GM18519 (cell line): Measurements from ENCODE around the gene FBXL15.

Source experiments
- ATAC-seq: cut with Tn5 transposase; IDR thresholded peaks from one replicate; pipeline ENCODE4 v1.9.1; 2021; ENCODE audit warnings: mild to moderate bottlenecking, moderate library complexity; ENCODE audit not compliant: unreplicated experiment, low FRiP score

FBXL15 gene

GRCh38 chr10:102420714-102421506 is at the start of gene FBXL15:
Gene FBXL15, plus strand, starts transcription at chr10:102420836. Its CDS starts 294 bp downstream, at chr10:102421130.
- ATAC-seq: no peak

DNA sequence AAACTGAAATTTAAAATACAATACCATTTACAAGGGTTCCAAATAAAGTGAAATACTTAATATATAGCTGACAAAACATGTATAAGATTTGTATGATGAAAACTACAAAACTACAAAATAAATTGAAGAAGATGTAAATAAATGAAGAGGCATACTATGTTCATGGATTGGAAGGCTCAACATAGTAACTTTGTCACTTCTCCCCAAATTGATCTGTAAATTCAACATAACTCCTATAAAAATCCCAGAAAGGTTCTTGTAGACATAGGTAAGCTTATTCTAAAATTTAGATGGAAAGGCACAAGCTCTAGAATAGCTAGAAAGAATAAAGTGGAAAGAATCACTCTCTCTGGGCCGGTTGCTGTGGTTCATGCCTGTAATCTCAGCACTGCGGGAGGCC is 49.3 kb upstream of the FBXL15 start:
- ATAC-seq: no peak

DNA sequence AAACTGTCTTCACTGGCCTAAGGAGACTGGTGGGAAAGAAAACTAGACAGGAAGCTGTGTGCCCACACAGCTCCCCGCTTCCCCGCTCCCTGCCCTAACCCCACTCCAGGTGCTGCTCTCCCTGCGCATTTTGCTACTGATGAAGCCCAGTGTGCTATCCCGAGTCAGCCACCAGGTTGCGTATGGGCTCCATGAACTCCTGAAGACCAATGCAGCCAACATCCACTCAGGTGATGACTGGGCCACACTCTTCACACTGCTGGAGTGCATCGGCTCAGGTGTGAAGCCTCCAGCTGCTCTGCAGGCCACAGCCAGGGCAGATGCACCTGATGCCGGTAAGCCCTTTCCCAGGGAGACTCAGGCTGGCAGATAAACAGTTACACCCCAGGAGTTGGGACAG is 45.4 kb upstream of the FBXL15 start:
- no peak for ATAC-seq

DNA sequence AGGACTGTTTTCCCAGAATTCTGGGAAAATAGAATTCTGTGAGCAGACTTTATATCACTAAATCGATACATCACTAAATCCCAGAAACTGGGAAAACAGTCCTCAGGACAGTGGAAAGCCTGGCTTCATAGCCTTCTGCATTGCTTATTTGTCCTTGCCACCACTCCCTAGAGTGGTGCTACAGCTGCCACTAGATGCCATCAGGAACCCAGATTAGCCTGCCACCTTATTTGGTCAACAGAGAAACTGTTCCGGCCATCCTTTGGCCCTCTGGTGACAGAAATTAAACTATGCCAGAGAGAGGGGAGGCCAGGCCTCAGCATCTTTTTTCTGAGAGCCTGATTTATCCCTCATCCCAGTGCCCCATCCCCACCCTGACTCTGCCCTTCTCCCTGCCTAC is 44.8 kb upstream of the FBXL15 start:
- no peak for ATAC-seq

GRCh38 chr10:102376901-102377300 is 43.7 kb upstream of the FBXL15 start:
- no peak for ATAC-seq

- no peak for ATAC-seq
These were observed 41.3 kb upstream of the FBXL15 start for GRCh38 chr10:102379383-102379782.

- ATAC-seq: no peak
These were observed 38.7 kb upstream of the FBXL15 start for GRCh38 chr10:102381983-102382382.

DNA sequence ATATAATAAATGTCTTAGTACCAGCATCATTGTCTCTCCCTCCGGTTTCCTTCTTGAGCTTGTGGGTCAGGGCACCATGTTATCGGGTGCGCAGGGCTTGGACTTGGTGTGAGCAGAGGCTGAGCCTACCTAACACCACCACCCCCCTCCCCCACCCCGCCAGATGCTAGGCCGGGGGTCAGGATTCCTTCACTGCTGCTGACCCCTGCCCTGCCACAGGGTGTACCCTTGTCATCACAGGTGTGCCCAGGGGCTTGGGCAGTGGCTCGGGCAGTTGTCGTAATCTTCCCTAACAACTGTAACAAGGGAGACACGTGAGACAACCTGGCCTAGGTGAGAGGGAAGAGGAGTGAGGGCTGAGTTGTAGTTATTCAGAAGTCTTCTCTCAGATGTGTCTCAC is 37.8 kb upstream of the FBXL15 start:
- no peak for ATAC-seq

- ATAC-seq: no peak
These were observed 36.6 kb upstream of the FBXL15 start for GRCh38 chr10:102384053-102384452.

DNA sequence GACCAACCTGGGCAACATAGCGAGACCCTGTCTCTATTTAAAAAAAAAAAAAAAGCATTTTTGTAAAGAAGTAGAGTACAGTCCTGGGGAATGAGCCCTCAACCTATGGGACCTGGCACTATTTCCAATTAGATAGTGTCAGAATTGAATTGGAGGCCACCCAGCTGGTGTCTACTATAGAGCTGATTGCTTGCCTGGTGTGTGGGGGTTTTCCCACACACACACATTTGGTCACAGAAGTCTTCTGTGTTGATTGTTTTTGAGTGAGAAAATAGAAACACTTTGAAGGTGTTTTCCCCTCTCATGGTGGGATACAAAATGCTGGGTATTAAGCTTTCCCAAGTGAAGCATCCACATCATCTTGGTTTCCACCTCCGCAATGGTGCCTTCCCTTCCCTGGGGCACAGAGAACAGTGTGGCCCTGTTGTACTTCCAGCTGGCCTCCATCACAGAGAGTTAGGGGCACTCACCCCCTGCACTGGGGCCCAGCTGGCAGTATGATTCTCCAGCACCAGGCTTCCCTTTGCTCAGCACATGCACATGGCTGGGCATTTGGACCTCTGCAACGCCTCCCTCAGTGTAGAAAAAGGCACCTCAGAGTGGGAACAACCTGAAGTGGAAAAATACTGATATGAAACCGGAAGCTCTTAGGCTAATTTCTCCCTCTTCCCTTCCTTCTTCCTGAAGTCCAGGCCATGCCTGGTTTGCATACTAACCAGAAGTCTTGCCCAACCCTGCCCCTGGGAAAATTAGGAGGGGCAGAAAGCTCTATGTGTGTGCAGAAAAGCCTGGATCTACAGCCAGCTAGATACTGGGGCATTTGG is 35.8 kb upstream of the FBXL15 start:
- ATAC-seq: no peak

DNA sequence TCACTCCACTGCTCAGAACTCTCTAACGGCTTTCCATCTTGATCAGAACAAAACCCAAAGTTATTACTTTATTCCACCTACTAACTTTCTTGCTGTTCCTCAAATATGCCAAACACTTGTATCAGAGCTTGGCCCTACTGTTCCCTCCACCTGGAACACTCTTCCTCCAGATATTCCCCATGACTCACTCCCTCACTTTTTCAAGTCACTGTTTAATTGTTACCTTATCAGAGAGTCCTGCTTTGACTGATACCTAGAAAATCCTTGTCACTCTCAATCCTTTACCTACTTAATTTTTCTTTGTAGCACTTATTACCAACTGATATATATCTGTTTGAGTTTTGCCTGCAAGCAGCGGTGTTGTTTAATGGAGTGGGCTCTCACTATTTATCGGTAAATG is 30.7 kb upstream of the FBXL15 start:
- ATAC-seq: no peak

DNA sequence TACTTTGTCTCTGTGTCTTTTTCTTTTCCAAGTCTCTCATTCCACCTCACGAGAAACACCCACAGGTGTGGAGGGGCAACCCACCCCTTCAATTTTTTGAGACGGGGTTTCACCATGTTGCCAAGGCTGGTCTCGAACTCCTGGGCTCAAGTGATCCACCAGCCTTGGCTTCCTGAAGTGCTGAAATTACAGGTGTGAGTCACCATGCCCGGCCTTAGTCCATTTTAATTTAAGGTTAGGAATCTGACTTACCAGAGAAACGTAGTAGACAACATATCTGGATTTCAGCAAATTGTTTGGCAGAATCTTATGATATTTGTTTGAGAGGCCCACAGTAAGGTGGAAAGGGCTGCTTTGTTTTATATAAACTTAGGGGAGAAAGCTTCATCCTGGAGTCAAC is 28.3 kb upstream of the FBXL15 start:
- no peak for ATAC-seq

- no peak for ATAC-seq
These were observed 27.1 kb upstream of the FBXL15 start for GRCh38 chr10:102393411-102394078.

DNA sequence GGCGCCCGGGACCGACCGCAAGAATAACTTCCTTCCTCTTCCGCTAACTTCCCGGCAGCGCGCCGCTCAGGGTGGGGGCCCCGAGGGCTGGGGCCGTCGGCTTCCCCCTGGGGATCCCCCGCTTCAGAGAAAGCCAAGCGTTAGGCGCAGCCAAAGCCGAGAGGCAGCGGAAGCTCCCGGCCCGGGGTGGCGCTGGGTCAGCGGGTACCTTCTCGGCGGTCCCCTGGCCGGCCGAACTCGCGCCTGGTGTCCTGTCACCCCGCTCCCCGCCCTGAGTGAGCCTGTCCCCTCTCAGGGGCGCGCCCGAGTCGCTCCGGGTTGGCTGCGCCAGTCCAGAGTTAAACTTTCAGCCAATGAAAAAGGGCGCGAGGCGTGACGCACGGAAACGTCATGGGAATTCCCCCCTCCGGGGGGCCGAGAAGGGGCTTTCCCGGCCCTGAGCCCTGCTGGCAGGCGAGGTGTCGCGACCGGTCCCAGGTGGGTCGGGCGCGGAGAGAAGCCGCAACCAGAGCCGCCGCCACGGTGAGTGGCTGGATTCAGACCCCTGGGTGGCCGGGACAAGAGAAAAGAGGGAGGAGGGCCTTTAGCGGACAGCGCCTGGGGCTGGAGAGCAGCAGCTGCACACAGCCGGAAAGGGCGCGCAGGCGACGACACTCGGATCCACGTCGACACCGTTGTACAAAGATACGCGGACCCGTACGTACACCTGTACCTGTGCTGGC is 26.4 kb upstream of the FBXL15 start:
- ATAC-seq: peak; percentile 70

DNA sequence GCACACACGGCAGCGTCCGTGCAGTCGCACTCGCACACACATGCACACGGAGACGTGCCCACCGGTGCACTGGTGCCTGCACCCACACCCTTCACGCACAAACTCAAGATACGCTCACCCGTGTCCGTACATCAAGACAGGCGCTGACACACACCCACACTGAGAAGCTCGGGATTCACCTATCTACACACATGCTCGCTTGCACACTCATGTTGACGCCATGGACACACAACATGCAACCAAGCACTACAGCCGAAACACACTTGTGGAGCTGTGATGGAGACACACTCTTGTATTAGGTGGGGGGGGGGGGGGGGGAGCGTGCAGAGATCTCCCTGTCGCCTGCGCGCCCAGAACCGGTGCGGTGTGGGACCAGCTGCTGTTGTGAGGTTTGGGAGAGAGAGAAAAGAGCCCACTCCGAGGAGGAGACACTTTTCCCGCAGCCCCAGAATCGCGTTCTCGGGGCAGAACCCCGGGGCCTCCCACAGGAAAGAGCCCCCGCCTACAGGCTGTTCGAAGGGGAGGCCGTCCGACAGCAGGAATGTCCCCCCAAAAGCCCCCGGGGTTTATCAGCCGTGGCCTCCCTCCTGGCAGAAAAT is 25.7 kb upstream of the FBXL15 start:
- no peak for ATAC-seq

DNA sequence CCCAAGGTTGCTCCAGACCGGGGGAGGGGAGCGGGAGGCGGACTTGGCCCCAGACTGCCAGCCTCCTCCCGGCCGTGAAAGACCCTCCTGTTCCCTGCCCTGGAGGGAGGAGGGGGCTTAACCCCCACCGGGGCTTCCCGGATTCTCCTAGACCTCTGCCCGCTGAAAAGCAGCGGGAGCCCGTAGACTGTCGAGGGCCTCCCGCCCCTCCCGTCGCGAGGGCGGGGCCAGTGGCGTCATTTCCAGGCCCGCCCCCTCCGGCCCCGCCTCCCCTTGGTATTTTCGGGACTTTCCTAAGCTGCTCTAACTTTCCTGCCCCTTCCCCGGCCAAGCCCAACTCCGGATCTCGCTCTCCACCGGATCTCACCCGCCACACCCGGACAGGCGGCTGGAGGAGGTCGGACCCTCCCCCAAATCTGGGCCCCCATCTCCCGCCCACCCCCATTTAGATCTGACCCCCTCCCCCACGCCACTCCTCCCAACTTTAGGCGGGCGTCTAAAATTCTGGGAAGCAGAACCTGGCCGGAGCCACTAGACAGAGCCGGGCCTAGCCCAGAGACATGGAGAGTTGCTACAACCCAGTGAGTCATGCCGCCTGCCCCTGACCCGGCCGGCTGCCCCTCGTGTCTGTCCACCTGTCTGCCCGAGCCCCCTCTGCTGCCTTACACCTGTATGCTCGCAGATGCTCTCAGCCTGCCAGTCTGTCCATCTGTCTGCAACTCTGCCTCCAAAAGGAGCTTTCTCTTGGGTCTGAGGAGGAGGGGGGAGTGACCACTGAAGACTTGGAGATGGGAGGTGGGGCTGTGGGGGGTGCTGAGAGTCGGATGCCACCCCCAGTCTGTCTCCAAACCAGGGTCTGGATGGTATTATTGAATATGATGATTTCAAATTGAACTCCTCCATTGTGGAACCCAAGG is 25.0 kb upstream of the FBXL15 start, which contains the start of gene NFKB2:
NFKB2 (plus strand) TSS at position 306 of the 917 bp plus-strand sequence; CDS start at position 561, 255 bp downstream.
- ATAC-seq: no peak

DNA sequence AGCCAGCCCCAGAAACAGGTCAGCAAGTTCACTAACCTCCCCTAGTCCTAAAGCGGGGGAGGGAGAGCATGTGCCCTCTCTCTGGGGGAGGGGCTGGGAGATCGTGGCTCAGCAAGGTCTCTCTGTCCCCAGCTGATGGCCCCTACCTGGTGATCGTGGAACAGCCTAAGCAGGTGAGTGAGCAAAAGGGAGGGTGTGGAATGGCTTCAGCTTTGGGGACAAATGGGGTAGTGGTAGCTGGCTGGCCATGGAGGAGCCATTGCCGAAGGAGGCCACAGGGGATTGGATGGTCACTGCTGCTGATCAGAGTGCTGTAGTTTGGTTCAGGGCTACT is 24.4 kb upstream of the FBXL15 start:
- ATAC-seq: no peak

DNA sequence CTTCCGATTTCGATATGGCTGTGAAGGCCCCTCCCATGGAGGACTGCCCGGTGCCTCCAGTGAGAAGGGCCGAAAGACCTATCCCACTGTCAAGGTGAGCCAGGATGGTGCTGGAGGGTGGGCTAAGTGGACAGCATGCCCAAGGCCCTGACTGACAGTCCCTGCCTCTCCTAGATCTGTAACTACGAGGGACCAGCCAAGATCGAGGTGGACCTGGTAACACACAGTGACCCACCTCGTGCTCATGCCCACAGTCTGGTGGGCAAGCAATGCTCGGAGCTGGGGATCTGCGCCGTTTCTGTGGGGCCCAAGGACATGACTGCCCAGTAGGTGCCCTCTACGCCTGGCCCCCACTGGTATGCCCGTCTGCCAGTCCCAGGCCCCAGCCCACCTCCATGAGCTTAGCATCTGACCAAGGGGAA is 23.9 kb upstream of the FBXL15 start:
- ATAC-seq: no peak
